EL (cell line): ENCODE results near the gene RBBP8NL.

Experiments used
- DNase-seq: peaks from one replicate; pipeline ENCODE4 v3.0.0-alpha.2; 2016

The RBBP8NL gene

DNA sequence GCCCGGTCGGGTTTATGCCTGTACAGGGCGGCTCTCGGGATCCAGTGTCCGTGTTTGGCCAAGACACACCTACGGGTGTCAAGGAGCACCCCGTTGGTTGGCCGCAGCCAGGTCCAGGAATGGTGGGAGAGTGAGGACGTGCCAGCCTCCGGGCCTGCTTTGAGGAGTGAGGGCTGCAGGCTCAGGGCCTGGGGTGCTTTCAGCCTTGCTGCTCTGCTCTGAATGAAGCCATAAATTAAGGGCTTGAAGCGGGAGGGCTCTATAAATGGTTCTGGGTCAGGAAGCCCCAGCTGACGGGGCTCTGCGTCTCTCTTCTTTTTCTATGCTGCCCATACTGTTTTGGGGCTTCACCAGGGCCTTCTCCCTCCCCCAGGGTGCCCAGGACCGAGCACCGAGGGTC lies 33.3 kb upstream of the RBBP8NL start:
- DNase-seq: no peak

DNA sequence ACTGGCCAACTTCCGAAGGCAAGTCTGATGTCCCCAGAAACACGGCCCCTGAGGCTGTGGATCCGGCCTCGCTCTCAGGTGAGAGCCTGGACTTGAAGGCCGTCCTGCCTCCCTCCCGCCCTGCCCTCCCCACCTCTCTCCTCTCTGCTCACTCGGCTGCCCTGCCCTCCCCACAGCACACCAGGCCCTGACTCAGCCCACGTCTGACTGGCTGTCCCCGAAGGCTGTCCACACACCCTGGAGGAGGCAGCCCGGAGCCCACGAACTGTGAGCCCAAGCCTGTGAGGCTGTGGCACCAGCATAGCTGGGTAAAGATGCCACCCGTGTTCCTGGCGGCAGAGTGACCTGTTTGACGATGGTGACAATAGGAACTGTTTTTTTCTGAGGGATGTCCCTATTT lies 32.1 kb upstream of the RBBP8NL start:
- no peak for DNase-seq

- no peak for DNase-seq
These were observed 31.2 kb upstream of the RBBP8NL start for GRCh38 chr20:62458275-62459251.

- DNase-seq: no peak
These were observed 30.5 kb upstream of the RBBP8NL start for GRCh38 chr20:62457831-62458230.

DNA sequence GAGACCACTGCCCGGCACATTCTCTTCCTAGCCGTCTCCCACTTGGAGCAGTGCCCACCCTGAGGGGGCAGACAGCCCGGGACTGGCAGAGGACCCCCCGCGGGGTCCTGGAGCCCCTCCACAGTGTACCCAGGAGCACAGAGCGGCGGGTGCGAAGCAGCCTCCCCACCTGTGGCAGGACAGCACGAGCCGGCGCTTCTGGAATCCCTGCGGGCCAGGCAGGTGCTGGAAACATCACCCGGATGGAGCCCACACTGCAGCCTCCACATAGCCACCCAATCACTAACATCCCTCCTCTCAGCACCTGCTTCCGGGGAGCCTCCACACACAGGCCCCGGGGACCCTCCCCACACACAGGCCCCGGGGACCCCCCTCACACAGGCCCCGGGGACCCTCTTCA lies 29.8 kb upstream of the RBBP8NL start:
- DNase-seq: no peak

- no peak for DNase-seq
These were observed 28.6 kb upstream of the RBBP8NL start for GRCh38 chr20:62455929-62456328.

- no peak for DNase-seq
These were observed 27.7 kb upstream of the RBBP8NL start for GRCh38 chr20:62454904-62455636.

- DNase-seq: no peak
These were observed 26.0 kb upstream of the RBBP8NL start for GRCh38 chr20:62453186-62453808.

- no peak for DNase-seq
These were observed 25.2 kb upstream of the RBBP8NL start for GRCh38 chr20:62452475-62453095.

- no peak for DNase-seq
These were observed 24.6 kb upstream of the RBBP8NL start for GRCh38 chr20:62451970-62452369.

DNA sequence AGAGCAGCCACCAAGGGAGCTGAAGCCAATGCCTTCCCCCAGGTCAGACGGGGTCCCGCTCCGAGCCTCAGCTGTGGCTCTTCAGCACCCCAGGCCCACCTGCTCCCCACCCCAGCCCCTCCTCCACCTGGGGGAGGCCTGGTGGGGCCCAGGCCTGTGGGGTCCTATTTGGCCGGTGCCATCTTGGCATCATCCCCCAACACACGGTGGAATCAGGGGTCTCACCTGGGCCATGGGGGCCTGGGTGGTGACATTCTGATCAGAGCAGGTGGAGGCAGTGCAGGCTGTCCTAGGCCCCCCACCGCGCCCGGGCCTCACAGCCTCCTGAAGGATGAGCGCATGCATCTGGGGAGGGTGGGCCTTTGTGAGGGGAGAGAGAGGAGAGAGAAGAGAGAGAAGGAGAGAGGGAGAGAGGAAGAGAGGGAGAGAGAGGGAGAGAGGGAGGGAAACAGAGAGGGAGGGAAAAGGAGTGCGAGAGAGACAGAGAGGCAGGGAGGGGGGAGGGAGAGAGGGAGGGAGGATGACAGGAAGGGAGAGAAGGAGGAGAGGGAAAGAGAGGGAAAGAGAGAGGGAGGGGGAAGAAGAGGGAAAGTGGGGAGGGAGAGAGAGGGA lies 23.9 kb upstream of the RBBP8NL start:
- DNase-seq: no peak

DNA sequence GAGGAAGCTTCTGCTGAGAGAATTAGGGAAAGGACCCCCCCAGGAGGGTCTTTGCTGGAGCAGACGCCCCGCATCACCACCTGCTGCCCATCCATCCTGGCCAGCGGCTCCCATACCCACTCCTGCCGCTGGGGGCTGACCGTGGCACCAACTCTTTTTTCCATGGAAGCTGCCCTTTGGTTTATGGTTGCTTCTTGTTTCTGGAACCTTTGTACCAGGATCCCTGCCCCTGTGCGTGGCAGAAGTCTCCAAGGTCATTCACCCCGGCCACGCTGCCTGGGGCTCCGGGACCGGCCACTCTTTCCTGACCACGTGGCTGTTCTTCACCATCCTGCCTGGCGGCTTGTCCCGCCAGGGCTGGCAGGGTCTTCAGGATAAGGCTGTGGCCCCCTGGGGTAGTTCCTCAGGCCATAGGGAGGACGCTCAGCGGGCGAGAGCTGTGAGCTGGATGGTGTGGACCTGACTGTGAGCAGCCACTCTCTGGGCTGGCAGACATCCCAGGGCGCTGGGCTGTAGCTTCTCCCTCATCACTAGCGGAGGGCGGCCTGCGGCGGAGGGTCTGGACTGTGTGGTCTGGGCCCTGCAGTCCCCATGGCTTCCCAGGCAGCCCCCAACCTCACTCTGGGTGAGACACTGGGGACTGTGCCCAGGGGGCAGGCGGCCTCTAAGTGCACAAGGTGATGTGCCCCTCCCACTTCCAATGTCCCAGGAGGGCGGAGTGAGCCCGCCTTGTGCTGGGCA lies 22.8 kb upstream of the RBBP8NL start:
- no peak for DNase-seq

DNA sequence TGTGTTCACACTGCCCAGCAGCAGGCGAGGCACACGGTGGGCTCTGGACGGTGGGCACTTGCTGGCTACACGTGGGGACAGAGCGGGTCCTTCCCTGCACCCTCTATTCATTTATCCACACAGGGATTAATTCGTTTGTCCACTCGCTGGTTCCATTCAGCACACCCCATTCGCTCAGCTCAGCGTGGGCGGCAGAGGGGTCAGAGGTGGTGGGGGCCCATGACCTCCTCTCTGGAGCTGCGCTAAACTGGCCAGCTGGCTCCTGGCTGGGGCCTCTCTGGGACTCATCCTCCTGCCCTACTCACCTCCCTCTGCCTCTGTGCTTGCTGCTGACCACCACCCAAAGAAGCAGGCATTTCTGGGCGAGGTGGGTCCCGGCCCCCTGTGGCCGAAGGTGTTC lies 21.4 kb upstream of the RBBP8NL start:
- DNase-seq: no peak

DNA sequence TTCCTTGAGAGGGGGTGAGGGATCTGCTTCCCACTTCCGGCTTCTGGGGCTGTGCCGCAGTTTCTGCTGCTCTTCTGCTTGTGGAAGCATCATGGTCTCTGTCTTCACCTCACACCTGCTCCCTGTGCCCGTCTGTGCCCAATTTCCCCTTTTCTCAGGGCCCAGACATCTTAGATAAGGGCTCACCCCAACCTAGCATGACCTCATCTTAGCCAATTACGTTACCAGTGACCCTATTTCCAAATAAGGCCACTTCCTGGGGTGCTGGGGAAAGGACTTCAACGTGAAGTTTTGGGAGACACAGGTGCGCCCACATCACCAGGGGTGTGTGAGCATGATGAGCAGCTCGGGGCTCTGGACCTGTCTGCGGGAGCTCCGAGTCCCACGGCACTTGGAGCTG lies 20.7 kb upstream of the RBBP8NL start:
- no peak for DNase-seq

- DNase-seq: no peak
These were observed 19.8 kb upstream of the RBBP8NL start for GRCh38 chr20:62446888-62447869.

GRCh38 chr20:62446481-62446880 lies 19.1 kb upstream of the RBBP8NL start:
- no peak for DNase-seq

GRCh38 chr20:62445553-62446340 lies 18.4 kb upstream of the RBBP8NL start:
- no peak for DNase-seq

- no peak for DNase-seq
These were observed 16.9 kb upstream of the RBBP8NL start for GRCh38 chr20:62444286-62444685.

GRCh38 chr20:62441987-62442539 lies 14.7 kb upstream of the RBBP8NL start:
- DNase-seq: peak; percentile 35
